Suppressor macrophage treated with lipopolysaccharide for 1 hour (primary cell): ENCODE data around the gene CDH8.
"Not testable (repeated sequence)": the region's sequence is repeated elsewhere in the genome, so short reads cannot be mapped to it uniquely, and the experiment has no call there.

Source experiments
- DNase-seq, 3 donors: peaks; one replicate each; pipeline ENCODE4 v3.0.0-alpha.2; 2020 to 2022

Gene CDH8

GRCh38 chr16:61836804-61837393 is 199.3 kb downstream of the CDH8 start:
- DNase-seq, result no peak

GRCh38 chr16:61834082-61834481 is 202.2 kb downstream of the CDH8 start:
- no peak for DNase-seq

GRCh38 chr16:61831351-61831917 is 204.8 kb downstream of the CDH8 start:
- DNase-seq, result no peak

GRCh38 chr16:61829631-61830030 is 206.6 kb downstream of the CDH8 start:
- DNase-seq, result no peak

GRCh38 chr16:61823326-61823725 is 212.9 kb downstream of the CDH8 start:
- DNase-seq, result no peak

- DNase-seq, result no peak
These were observed 215.4 kb downstream of the CDH8 start for GRCh38 chr16:61820820-61821219.

- no peak for DNase-seq
These were observed 215.8 kb downstream of the CDH8 start for GRCh38 chr16:61820398-61820797.

GRCh38 chr16:61818850-61819249 is 217.4 kb downstream of the CDH8 start:
- no peak for DNase-seq

GRCh38 chr16:61817583-61818278 is 218.5 kb downstream of the CDH8 start:
- no peak for DNase-seq

GRCh38 chr16:61814726-61815347 is 221.4 kb downstream of the CDH8 start:
- no peak for DNase-seq

- DNase-seq, result no peak
These were observed 222.9 kb downstream of the CDH8 start for GRCh38 chr16:61813339-61813738.

GRCh38 chr16:61812251-61812650 is 224.0 kb downstream of the CDH8 start:
- no peak for DNase-seq

GRCh38 chr16:61807551-61807950 is 228.7 kb downstream of the CDH8 start:
- no peak for DNase-seq

GRCh38 chr16:61801217-61801616 is 235.0 kb downstream of the CDH8 start:
- DNase-seq, result not testable (repeated sequence)

- no peak for DNase-seq
These were observed 237.5 kb downstream of the CDH8 start for GRCh38 chr16:61798741-61799140.

- no peak for DNase-seq
These were observed 238.2 kb downstream of the CDH8 start for GRCh38 chr16:61797961-61798507.

GRCh38 chr16:61797296-61797795 is 238.9 kb downstream of the CDH8 start:
- DNase-seq, result no peak

GRCh38 chr16:61792194-61792909 is 243.9 kb downstream of the CDH8 start:
- peak in 1 of 3 donors; percentile 1 for DNase-seq

- DNase-seq, result no peak
These were observed 244.8 kb downstream of the CDH8 start for GRCh38 chr16:61791464-61791863.

GRCh38 chr16:61781855-61782254 is 254.4 kb downstream of the CDH8 start:
- not testable (repeated sequence) for DNase-seq

GRCh38 chr16:61780161-61780560 is 256.1 kb downstream of the CDH8 start:
- no peak for DNase-seq

- no peak for DNase-seq
These were observed 265.9 kb downstream of the CDH8 start for GRCh38 chr16:61770301-61770700.

- DNase-seq, result no peak
These were observed 272.2 kb downstream of the CDH8 start for GRCh38 chr16:61763991-61764390.
